WI38 (cell line): Measurements from ENCODE around the gene ALAS1.

Experiments
- H3K4me3 ChIP-seq: 2 replicates; pipeline ENCODE4 v1.5.1; 2011; ENCODE audit warnings: low read depth, mild to moderate bottlenecking, control low read depth, low read length
- CTCF ChIP-seq: IDR thresholded peaks from 2 replicates; pipeline ENCODE4 v1.5.1; 2012; ENCODE audit warnings: low read depth, mild to moderate bottlenecking, control low read depth, low read length

ALAS1 gene

GRCh38 chr3:52178537-52178936 is 19.4 kb upstream of the ALAS1 start:
- TF ChIP-seq CTCF = no peak
- H3K4me3 ChIP-seq = no peak overlapping the region

- TF ChIP-seq CTCF = no peak
These were observed 16.4 kb upstream of the ALAS1 start for GRCh38 chr3:52181543-52181942.

DNA sequence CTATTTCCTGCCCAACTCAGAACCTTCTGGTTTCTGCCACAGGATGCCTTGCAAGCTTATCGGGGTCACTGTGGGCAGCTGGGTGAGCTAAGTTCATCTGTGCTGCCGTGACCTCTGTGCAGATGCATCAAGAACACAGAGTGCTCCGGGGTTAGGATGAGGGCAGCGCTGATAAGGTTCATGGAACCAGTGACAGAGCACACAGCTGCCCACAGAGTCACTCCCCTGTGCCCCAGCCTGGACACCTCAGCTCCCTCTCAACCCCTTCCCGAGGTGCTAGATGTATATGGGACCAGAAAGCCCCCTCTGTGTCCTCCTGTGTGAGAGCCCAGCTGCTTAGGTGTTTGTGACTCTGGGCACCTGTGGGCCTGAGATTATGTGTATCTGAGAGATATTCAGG is 15.8 kb upstream of the ALAS1 start:
- H3K4me3 ChIP-seq = no peak overlapping the region
- TF ChIP-seq CTCF = no peak

More at GRCh38 chr3:52181543-52181942, 16.4 kb upstream of the ALAS1 start:
- H3K4me3 ChIP-seq = no peak overlapping the region

- H3K4me3 ChIP-seq = no peak overlapping the region
- TF ChIP-seq CTCF = no peak
These were observed 15.3 kb upstream of the ALAS1 start for GRCh38 chr3:52182691-52183090.

DNA sequence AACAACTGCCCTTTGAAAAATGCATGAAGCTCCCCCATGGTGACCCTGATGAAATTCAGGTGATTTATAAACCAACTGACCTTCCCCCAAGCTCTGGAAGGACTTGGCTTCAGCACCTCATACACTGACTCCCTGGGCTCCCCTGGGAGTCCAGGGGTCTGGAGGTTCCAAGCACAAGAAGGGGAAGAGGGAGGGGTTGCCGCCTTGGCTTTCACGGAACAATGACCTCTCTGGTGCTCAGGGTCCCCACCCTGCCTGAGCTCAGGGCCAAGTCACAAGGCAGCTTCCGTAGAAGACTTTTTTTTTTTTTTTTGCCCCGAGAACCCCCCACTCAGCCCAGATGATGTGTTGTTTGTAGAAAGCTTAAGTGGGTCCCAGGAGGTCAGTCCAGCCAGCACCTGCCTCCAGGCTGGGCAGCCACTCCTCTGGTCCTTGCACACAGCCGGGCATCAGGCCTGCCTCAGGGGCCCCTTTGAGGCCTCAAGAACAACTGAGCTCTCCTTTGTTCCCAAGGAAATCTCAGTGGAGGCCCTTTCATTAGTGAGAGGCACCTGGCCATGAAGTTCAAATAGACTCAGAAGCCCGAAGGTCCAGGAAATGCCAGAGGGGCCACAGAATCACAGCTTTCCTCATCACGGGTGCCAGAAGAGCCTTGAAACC is 14.0 kb upstream of the ALAS1 start:
- H3K4me3 ChIP-seq = no peak overlapping the region
- no peak for TF ChIP-seq CTCF

DNA sequence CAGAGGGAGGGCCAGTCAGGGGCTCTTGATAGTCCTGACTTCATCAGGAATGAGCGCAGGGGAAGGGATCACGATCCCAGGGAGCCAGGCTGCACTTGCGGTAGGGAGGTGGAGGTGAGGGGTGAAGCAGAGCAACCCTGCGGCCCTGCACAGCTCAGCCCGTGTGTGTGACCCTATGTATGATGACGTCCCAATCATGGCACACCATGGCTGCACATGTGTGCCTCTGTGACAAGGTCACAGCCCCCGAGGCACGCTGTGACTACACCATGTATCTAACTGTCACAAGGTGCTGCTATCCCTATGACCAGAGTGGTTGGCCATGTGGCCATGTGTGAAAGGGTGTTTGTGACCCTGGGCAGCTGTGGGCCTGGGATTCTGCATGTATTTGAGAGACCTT is 13.3 kb upstream of the ALAS1 start:
- no peak for TF ChIP-seq CTCF

GRCh38 chr3:52185311-52185710 is 12.6 kb upstream of the ALAS1 start:
- TF ChIP-seq CTCF = no peak
- H3K4me3 ChIP-seq = no peak overlapping the region

More for the DNA sequence above, 13.3 kb upstream of the ALAS1 start:
- no peak overlapping the region for H3K4me3 ChIP-seq
